BE2C (cell line): ENCODE measurements around the gene BMPR1B.

Source experiments
- DNase-seq: peaks from one replicate; pipeline ENCODE4 v3.0.0-alpha.2; 2020
- H3K27me3 ChIP-seq: fragments of 250-450 bp; sonication (Bioruptor Pico); 2 replicates; pipeline ENCODE4 v1.5.1; 2020; ENCODE audit warnings: mild to moderate bottlenecking
- H3K36me3 ChIP-seq: fragments of 250-450 bp; sonication (Bioruptor Pico); 2 replicates; pipeline ENCODE4 v1.5.1; 2020; ENCODE audit warnings: mild to moderate bottlenecking
- H3K4me1 ChIP-seq: fragments of 250-450 bp; sonication (Bioruptor Pico); 2 replicates; pipeline ENCODE4 v1.5.1; 2020
- H3K4me3 ChIP-seq: 2 replicates; pipeline ENCODE4 v1.5.1; 2011; ENCODE audit warnings: low read depth, low read length
- H3K9me3 ChIP-seq: fragments of 250-450 bp; sonication (Bioruptor Pico); 2 replicates; pipeline ENCODE4 v1.5.1; 2020
- CTCF ChIP-seq: IDR thresholded peaks from 2 replicates; pipeline ENCODE4 v1.5.1; 2012; ENCODE audit warnings: mild to moderate bottlenecking, low read depth, low read length

Gene BMPR1B

GRCh38 chr4:95105112-95105511, 347.4 kb downstream of the BMPR1B start:
- H3K9me3 ChIP-seq, result no peaks in the 10 kb centered on the region
- TF ChIP-seq CTCF, result no peak
- H3K36me3 ChIP-seq, result no peaks in the 10 kb centered on the region
- H3K4me1 ChIP-seq, result peaks cover 5% of the 10 kb centered on the region; the same call in 1 of the 2 replicates
- H3K4me3 ChIP-seq, result no peak overlapping the region
- no peak for DNase-seq
- no peaks in the 10 kb centered on the region for H3K27me3 ChIP-seq

- Histone ChIP-seq H3K4me3 (no peak overlapping the region), H3K9me3 (no peaks in the 10 kb centered on the region), H3K36me3 (no peaks in the 10 kb centered on the region), H3K4me1 (peaks cover 5% of the 10 kb centered on the region; the same call in 1 of the 2 replicates), H3K27me3 (no peaks in the 10 kb centered on the region)
- no peak for TF ChIP-seq CTCF
- no peak for DNase-seq
Measured at GRCh38 chr4:95105983-95106382, 348.2 kb downstream of the BMPR1B start.

DNA sequence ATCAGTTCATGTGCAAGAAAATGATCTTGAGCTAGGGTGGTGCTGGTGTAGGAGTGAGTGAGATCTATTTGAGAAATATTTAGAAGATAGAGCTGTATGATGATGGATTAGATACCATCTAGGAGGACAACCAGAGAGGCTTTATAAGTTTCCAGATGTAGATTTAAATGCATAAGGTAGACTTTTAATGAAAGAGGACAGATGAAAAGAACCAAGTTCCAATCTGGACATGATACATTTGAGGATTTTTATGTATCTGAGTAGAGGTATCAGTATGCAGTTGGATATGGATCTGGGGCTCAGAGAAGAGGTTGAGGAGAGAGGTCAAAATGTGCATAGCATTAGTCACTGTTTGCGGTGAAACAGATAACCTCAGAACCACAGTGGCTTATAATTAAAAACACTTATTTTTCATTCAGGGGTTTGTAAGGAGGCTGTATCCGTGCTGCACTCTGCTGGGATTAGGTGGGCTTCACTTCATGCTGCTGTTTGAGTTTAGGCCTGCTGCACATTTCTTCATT, 348.7 kb downstream of the BMPR1B start:
- H3K4me3 ChIP-seq, result no peak overlapping the region

DNA sequence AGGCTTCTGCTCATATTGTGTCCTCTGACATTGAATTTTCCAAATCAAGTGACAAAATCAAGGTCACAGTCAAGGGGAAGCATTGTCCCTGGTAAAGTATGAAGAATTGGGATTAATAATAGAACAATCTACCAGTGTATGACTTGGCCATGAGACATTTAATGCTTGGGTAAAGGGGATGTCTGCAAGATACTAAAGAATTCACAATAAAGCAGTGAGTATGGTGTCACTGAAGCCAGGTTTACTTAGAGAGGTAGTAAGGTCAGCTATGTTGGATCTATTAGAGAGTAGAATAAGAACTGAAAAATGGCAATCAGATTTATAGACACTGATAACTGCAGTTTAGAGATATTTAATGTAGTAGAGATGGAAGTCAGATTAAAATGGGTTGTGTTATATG, 349.2 kb downstream of the BMPR1B start:
- DNase-seq, result no peak
- Histone ChIP-seq H3K36me3 (no peaks in the 10 kb centered on the region), H3K4me1 (peaks cover 5% of the 10 kb centered on the region; the same call in 1 of the 2 replicates), H3K9me3 (no peaks in the 10 kb centered on the region), H3K27me3 (no peaks in the 10 kb centered on the region), H3K4me3 (no peak overlapping the region)
- TF ChIP-seq CTCF, result no peak

More for the DNA sequence above, 348.7 kb downstream of the BMPR1B start:
- no peak for DNase-seq
- TF ChIP-seq CTCF, result no peak
- peaks cover 5% of the 10 kb centered on the region; the same call in 1 of the 2 replicates for H3K4me1 ChIP-seq
- H3K36me3 ChIP-seq, result no peaks in the 10 kb centered on the region
- no peaks in the 10 kb centered on the region for H3K9me3 ChIP-seq
- no peaks in the 10 kb centered on the region for H3K27me3 ChIP-seq

GRCh38 chr4:95107635-95108034, 349.9 kb downstream of the BMPR1B start:
- Histone ChIP-seq H3K4me3 (no peak overlapping the region), H3K27me3 (no peaks in the 10 kb centered on the region), H3K36me3 (no peaks in the 10 kb centered on the region), H3K9me3 (no peaks in the 10 kb centered on the region), H3K4me1 (peaks cover 5% of the 10 kb centered on the region; the same call in 1 of the 2 replicates)
- TF ChIP-seq CTCF, result no peak
- DNase-seq, result no peak

GRCh38 chr4:95108883-95109421, 351.2 kb downstream of the BMPR1B start:
- Histone ChIP-seq H3K27me3 (no peaks in the 10 kb centered on the region), H3K9me3 (no peaks in the 10 kb centered on the region), H3K36me3 (no peaks in the 10 kb centered on the region), H3K4me3 (no peak overlapping the region), H3K4me1 (peaks cover 5% of the 10 kb centered on the region; the same call in 1 of the 2 replicates)
- DNase-seq, result no peak
- TF ChIP-seq CTCF, result no peak
